Astrocyte (in vitro differentiated cells and primary cell): ENCODE results near the gene CTNNA2. TPM values are rescaled to one million over a fixed set of nuclear protein-coding genes. Genes with fewer than 3 reads are reported as not detected.

Experiments
- DNase-seq: peaks from one replicate; pipeline ENCODE4 v3.0.0-alpha.2; 2010; ENCODE audit warnings: low read depth
- FAIRE-seq: peaks from 2 replicates; lab custom pipeline; 2011; peaks lifted over from hg19 to GRCh38; lab: Jason Lieb, UNC
- H2AFZ ChIP-seq: 2 replicates; pipeline ENCODE4 v1.6.0; 2012; ENCODE audit warnings: low read depth, low read length, inconsistent platforms
- H3K27ac ChIP-seq: 2 replicates; pipeline ENCODE4 v1.5.1; 2011; ENCODE audit warnings: low read depth, low read length, inconsistent platforms
- H3K27me3 ChIP-seq: 2 replicates; pipeline ENCODE4 v1.6.0; 2011; ENCODE audit warnings: low read length, inconsistent platforms; ENCODE audit not compliant: insufficient read depth
- H3K36me3 ChIP-seq: 2 replicates; pipeline ENCODE4 v1.5.1; 2011; ENCODE audit warnings: low read length, inconsistent platforms; ENCODE audit not compliant: insufficient read depth
- H3K4me1 ChIP-seq: 2 replicates; pipeline ENCODE4 v1.5.1; 2011; ENCODE audit warnings: low read length, inconsistent platforms; ENCODE audit not compliant: insufficient read depth
- H3K4me2 ChIP-seq: 2 replicates; pipeline ENCODE4 v1.6.0; 2012; ENCODE audit warnings: low read length, inconsistent platforms
- H3K4me3 ChIP-seq: 2 replicates; pipeline ENCODE4 v1.5.1; 2011; ENCODE audit warnings: low read depth, mild to moderate bottlenecking, low read length, inconsistent platforms; ENCODE audit not compliant: insufficient read depth
- H3K79me2 ChIP-seq: 2 replicates; pipeline ENCODE4 v1.6.0; 2012; ENCODE audit warnings: mild to moderate bottlenecking, low read length, inconsistent platforms; ENCODE audit not compliant: insufficient read depth
- H3K9ac ChIP-seq: 2 replicates; pipeline ENCODE4 v1.6.0; 2012; ENCODE audit warnings: mild to moderate bottlenecking, low read length, inconsistent platforms
- H3K9me3 ChIP-seq: 2 replicates; pipeline ENCODE4 v1.5.1; 2012; ENCODE audit warnings: low read depth, mild to moderate bottlenecking, low read length, inconsistent platforms; ENCODE audit not compliant: insufficient read depth
- H4K20me1 ChIP-seq: 2 replicates; pipeline ENCODE4 v1.6.0; 2012; ENCODE audit warnings: low read length, inconsistent platforms; ENCODE audit not compliant: insufficient read depth
- H3K27ac Mint-ChIP-seq: one replicate; pipeline ENCODE4 v1.8.0; 2021; ENCODE audit warnings: mild to moderate bottlenecking, mixed read lengths; ENCODE audit not compliant: unreplicated experiment
- H3K27me3 Mint-ChIP-seq: one replicate; pipeline ENCODE4 v1.8.0; 2021; ENCODE audit warnings: low read depth, mixed read lengths; ENCODE audit not compliant: unreplicated experiment
- H3K36me3 Mint-ChIP-seq: one replicate; pipeline ENCODE4 v1.8.0; 2021; ENCODE audit warnings: low read depth, mixed read lengths; ENCODE audit not compliant: unreplicated experiment
- H3K4me1 Mint-ChIP-seq: one replicate; pipeline ENCODE4 v1.8.0; 2021; ENCODE audit warnings: low read depth, mixed read lengths; ENCODE audit not compliant: unreplicated experiment
- H3K4me3 Mint-ChIP-seq: one replicate; pipeline ENCODE4 v1.8.0; 2021; ENCODE audit warnings: mild to moderate bottlenecking, moderate library complexity, mixed read lengths; ENCODE audit not compliant: unreplicated experiment
- H3K9me3 Mint-ChIP-seq: one replicate; pipeline ENCODE4 v1.8.0; 2021; ENCODE audit warnings: mild to moderate bottlenecking, mixed read lengths; ENCODE audit not compliant: unreplicated experiment
- EZH2 ChIP-seq: IDR thresholded peaks from 2 replicates; pipeline ENCODE4 v1.6.1; 2012; ENCODE audit warnings: mild to moderate bottlenecking, low read length, inconsistent platforms; ENCODE audit not compliant: insufficient read depth
- total RNA-seq: library from RNA; stranded (reverse); gene quantifications from 2 replicates; pipeline ENCODE4 v1.2.1, GENCODE V29; 2021
- TF ChIP-seq, protein P1 (sequence below): IDR thresholded peaks from 2 replicates; pipeline ENCODE4 v1.5.1; 2011; ENCODE audit warnings: low read depth, mild to moderate bottlenecking, inconsistent platforms, low read length, moderate library complexity; ENCODE audit not compliant: insufficient read depth

Gene CTNNA2
- total RNA-seq, 1 donor from 2014 or later, result 3.9 TPM

- Mint-ChIP-seq H3K27me3 (no peaks in the 10 kb centered on the region), H3K27ac (no peak overlapping the region), H3K9me3 (peaks cover 3% of the 10 kb centered on the region), H3K36me3 (no peaks in the 10 kb centered on the region), H3K4me3 (no peak overlapping the region), H3K4me1 (no peaks in the 10 kb centered on the region)
- no peaks in the 10 kb centered on the region for H3K9me3 ChIP-seq
- H3K79me2 ChIP-seq, result no peaks in the 10 kb centered on the region
- H3K27me3 ChIP-seq, result no peaks in the 10 kb centered on the region
- FAIRE-seq (no peak), DNase-seq (no peak)
- H3K36me3 ChIP-seq, result no peaks in the 10 kb centered on the region
- H3K4me1 ChIP-seq, result no peaks in the 10 kb centered on the region
- no peak overlapping the region for H3K27ac ChIP-seq
- no peaks in the 10 kb centered on the region for H4K20me1 ChIP-seq
- H3K4me2 ChIP-seq, result no peak overlapping the region
- H2AFZ ChIP-seq, result no peak overlapping the region
- H3K4me3 ChIP-seq, result no peak overlapping the region
- H3K9ac ChIP-seq, result no peak overlapping the region
- no peak for TF ChIP-seq EZH2
- TF ChIP-seq, protein P1, sequence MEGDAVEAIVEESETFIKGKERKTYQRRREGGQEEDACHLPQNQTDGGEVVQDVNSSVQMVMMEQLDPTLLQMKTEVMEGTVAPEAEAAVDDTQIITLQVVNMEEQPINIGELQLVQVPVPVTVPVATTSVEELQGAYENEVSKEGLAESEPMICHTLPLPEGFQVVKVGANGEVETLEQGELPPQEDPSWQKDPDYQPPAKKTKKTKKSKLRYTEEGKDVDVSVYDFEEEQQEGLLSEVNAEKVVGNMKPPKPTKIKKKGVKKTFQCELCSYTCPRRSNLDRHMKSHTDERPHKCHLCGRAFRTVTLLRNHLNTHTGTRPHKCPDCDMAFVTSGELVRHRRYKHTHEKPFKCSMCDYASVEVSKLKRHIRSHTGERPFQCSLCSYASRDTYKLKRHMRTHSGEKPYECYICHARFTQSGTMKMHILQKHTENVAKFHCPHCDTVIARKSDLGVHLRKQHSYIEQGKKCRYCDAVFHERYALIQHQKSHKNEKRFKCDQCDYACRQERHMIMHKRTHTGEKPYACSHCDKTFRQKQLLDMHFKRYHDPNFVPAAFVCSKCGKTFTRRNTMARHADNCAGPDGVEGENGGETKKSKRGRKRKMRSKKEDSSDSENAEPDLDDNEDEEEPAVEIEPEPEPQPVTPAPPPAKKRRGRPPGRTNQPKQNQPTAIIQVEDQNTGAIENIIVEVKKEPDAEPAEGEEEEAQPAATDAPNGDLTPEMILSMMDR, result no peak
Measured at GRCh38 chr2:79950526-79950925, 437.7 kb downstream of the CTNNA2 start.

- FAIRE-seq (no peak), DNase-seq (no peak)
- no peaks in the 10 kb centered on the region for H3K79me2 ChIP-seq
- no peaks in the 10 kb centered on the region for H3K4me1 Mint-ChIP-seq
- H3K27ac ChIP-seq, result no peak overlapping the region
- no peaks in the 10 kb centered on the region for H3K27me3 Mint-ChIP-seq
- no peak overlapping the region for H3K9ac ChIP-seq
- H3K27me3 ChIP-seq, result no peaks in the 10 kb centered on the region
- H3K36me3 Mint-ChIP-seq, result no peaks in the 10 kb centered on the region
- no peaks in the 10 kb centered on the region for H4K20me1 ChIP-seq
- no peaks in the 10 kb centered on the region for H3K36me3 ChIP-seq
- no peak overlapping the region for H3K4me3 Mint-ChIP-seq
- H3K4me3 ChIP-seq, result no peak overlapping the region
- H3K9me3 ChIP-seq, result no peaks in the 10 kb centered on the region
- H2AFZ ChIP-seq, result no peak overlapping the region
- TF ChIP-seq, protein P1, result no peak
- no peak for TF ChIP-seq EZH2
- H3K9me3 Mint-ChIP-seq, result peaks cover 3% of the 10 kb centered on the region
- H3K27ac Mint-ChIP-seq, result no peak overlapping the region
- no peak overlapping the region for H3K4me2 ChIP-seq
- H3K4me1 ChIP-seq, result no peaks in the 10 kb centered on the region
Measured at GRCh38 chr2:79952616-79953015, 439.8 kb downstream of the CTNNA2 start.

GRCh38 chr2:79960035-79960434, 447.2 kb downstream of the CTNNA2 start:
- no peak overlapping the region for H3K4me2 ChIP-seq
- TF ChIP-seq, protein P1, result no peak
- TF ChIP-seq EZH2, result no peak
- no peak overlapping the region for H3K27ac ChIP-seq
- no peaks in the 10 kb centered on the region for H3K4me1 ChIP-seq
- FAIRE-seq (no peak), DNase-seq (no peak)
- H3K36me3 Mint-ChIP-seq, result no peaks in the 10 kb centered on the region
- peaks cover 8% of the 10 kb centered on the region for H3K4me1 Mint-ChIP-seq
- no peaks in the 10 kb centered on the region for H3K79me2 ChIP-seq
- no peak overlapping the region for H2AFZ ChIP-seq
- H3K27me3 ChIP-seq, result no peaks in the 10 kb centered on the region
- no peak overlapping the region for H3K27ac Mint-ChIP-seq
- no peaks in the 10 kb centered on the region for H3K36me3 ChIP-seq
- no peak overlapping the region for H3K9ac ChIP-seq
- no peaks in the 10 kb centered on the region for H3K27me3 Mint-ChIP-seq
- H3K9me3 Mint-ChIP-seq, result no peaks in the 10 kb centered on the region
- H3K4me3 Mint-ChIP-seq, result no peak overlapping the region
- H4K20me1 ChIP-seq, result no peaks in the 10 kb centered on the region
- H3K4me3 ChIP-seq, result no peak overlapping the region
- no peaks in the 10 kb centered on the region for H3K9me3 ChIP-seq
